OCI-LY3 (cell line): ENCODE data around the gene PARP1.

ENCODE experiments used
- CTCF ChIP-seq: fragments of 200-600, 300-600 bp; sonication (generic); IDR thresholded peaks from 2 replicates; pipeline ENCODE4 v1.5.1; 2014; ENCODE audit warnings: antibody characterized with exemption, low read length, low read depth
- EZH2phosphoT487 ChIP-seq: fragments of 200-600 bp; shearing (Covaris generic); IDR thresholded peaks from 2 replicates; pipeline ENCODE4 v1.6.1; 2018; ENCODE audit warnings: antibody characterized with exemption, mixed run types, low read depth

GRCh38 chr1:226420328-226420727 is 12.4 kb upstream of the PARP1 start:
- no peak for TF ChIP-seq CTCF
- TF ChIP-seq EZH2phosphoT487 = no peak
